Measurements from ENCODE around the gene OTULINL.

Gene OTULINL

DNA sequence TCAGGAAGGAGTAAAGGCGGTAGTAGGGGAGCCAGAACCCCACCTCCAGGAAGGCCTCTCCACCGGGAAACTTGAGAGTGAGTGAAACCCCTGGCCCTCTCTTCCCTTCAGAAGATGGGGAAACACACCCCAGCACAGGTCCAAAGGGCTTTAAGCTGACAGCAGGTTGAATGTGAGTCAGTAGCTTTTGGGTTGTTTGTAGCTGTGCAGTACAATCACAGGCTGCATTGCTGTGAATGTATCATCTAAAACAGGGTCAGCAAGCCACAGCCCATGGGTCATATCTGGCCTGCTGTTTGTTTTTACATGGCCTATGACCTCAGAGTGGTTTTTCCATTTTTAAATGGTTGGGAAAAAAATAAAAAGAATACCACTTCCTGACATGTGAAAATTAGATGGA lies 10.0 kb downstream of the OTULINL start:
- ATAC-seq (ENCODE audit: low read depth) (peak; percentile 30; the same call in 2 of the 3 replicates), DNase-seq (ENCODE audit: low spot score) (no peak)
- no peak for TF ChIP-seq CTCF (IDR thresholded peaks at IDR 0.05; ENCODE audit: poor library complexity, severe bottlenecking)
- no peak overlapping the region for H3K27ac ChIP-seq (ENCODE audit: poor library complexity, severe bottlenecking)
- no peaks in the 10 kb centered on the region for H3K36me3 ChIP-seq (ENCODE audit: low read depth)
- H3K4me1 ChIP-seq (ENCODE audit: insufficient read depth, poor library complexity, severe bottlenecking) = no peaks in the 10 kb centered on the region
- H3K4me3 ChIP-seq (ENCODE audit: severe bottlenecking) = no peak overlapping the region
- no peaks in the 10 kb centered on the region for H3K27me3 ChIP-seq (ENCODE audit: insufficient read depth, poor library complexity, severe bottlenecking)
- no peaks in the 10 kb centered on the region for H3K9me3 ChIP-seq (ENCODE audit: severe bottlenecking)

DNA sequence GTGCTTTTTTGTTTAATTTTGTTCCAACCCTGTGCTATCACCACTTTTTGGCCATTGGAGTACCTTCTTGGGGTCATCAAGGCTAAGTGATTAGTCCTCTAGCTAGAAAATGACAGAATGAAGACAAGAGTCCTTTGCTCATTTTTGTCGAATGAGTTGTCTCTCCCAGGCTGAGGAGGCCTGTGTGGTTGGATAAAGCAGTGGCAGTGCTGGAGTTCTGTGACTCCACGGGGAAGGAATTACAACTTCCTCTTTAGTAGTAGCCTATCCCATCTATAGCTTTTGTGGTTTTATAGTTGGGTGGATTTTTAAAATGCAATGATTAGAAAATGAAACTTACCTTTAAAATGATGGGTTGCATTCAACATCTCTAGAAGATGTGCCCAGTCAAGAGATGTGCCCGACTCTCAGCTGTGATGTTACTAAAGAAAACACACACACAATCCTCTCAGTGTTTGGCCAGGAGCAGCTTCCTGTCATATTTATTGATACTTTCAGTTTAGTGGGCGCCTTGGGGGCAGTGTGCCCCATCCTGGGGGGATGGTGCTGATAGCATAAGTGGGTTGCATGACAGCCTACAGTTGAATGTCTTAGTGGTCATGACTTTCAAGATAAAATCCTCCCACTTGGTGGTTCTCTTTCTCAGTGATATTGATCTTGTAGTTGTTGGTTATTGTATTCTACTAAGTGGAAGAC lies 11.9 kb downstream of the OTULINL start:
- ATAC-seq (ENCODE audit: low read depth) (peak; percentile 48; the same call in 1 of the 3 replicates), DNase-seq (ENCODE audit: low spot score) (no peak)
- Histone ChIP-seq H3K36me3 (ENCODE audit: low read depth) (no peaks in the 10 kb centered on the region), H3K27me3 (ENCODE audit: insufficient read depth, poor library complexity, severe bottlenecking) (no peaks in the 10 kb centered on the region), H3K4me1 (ENCODE audit: insufficient read depth, poor library complexity, severe bottlenecking) (no peaks in the 10 kb centered on the region), H3K9me3 (ENCODE audit: severe bottlenecking) (no peaks in the 10 kb centered on the region), H3K4me3 (ENCODE audit: severe bottlenecking) (no peak overlapping the region), H3K27ac (ENCODE audit: poor library complexity, severe bottlenecking) (no peak overlapping the region)
- TF ChIP-seq CTCF (IDR thresholded peaks at IDR 0.05; ENCODE audit: poor library complexity, severe bottlenecking) = no peak

DNA sequence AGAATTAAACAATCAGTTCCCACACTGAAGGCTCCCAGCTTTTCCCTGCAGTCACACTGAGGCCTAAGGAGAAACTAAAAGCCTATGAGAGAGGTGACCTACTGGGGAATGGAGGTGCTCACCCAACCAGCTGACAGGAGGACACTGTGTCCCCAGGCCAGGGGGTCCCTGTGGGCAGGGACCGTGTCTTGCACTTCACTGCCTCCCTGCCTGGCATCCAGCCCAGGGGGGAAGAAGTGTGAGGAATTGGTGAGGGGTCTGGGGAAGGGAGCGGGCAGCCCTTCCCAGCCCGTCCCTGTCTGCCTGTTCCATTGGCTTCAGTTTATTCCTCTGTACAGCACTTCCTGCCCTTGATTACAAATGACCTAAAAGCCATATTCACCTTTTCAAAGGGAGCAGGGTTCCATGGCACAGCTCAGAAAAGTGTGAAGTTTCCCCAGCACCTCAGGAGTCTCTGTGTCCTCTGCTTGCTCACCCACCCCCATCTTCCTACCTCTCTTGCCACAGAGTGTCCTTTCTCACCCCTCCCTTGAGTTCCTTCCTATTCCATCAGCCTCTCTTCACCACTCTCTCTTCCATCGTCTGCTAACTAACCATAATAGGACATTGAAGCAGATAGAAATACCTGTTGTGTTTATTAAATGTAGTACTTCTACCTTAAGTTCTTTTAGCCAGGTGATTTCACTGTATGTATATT lies 12.9 kb downstream of the OTULINL start:
- TF ChIP-seq CTCF (IDR thresholded peaks at IDR 0.05; ENCODE audit: poor library complexity, severe bottlenecking) = no peak
- no peak overlapping the region for H3K27ac ChIP-seq (ENCODE audit: poor library complexity, severe bottlenecking)
- no peaks in the 10 kb centered on the region for H3K9me3 ChIP-seq (ENCODE audit: severe bottlenecking)
- H3K27me3 ChIP-seq (ENCODE audit: insufficient read depth, poor library complexity, severe bottlenecking) = no peaks in the 10 kb centered on the region
- DNase-seq (ENCODE audit: low spot score) (no peak), ATAC-seq (ENCODE audit: low read depth) (no peak)
- H3K36me3 ChIP-seq (ENCODE audit: low read depth) = no peaks in the 10 kb centered on the region
- no peak overlapping the region for H3K4me3 ChIP-seq (ENCODE audit: severe bottlenecking)
- H3K4me1 ChIP-seq (ENCODE audit: insufficient read depth, poor library complexity, severe bottlenecking) = no peaks in the 10 kb centered on the region

DNA sequence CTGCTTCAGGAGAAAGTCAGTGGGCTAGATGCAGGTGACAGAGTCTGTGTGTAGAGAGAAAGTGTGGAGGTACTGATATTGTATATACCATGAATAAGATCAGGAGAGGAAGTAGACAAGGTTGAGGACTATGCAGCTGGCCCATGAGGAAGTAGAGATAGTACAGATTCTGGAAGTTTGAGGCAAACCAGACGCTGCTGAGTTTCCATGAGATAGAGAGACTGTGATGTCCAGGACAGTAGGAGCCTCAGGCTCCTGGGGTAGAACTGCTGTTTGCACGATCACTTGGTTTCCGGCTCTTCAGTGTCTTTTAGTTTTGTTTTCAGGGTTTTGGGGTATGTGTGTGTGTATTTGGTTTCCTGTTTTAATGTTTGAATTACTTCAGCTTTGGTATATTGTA lies 13.6 kb downstream of the OTULINL start:
- no peaks in the 10 kb centered on the region for H3K27me3 ChIP-seq (ENCODE audit: insufficient read depth, poor library complexity, severe bottlenecking)
- H3K4me1 ChIP-seq (ENCODE audit: insufficient read depth, poor library complexity, severe bottlenecking) = no peaks in the 10 kb centered on the region
- no peak for TF ChIP-seq CTCF (IDR thresholded peaks at IDR 0.05; ENCODE audit: poor library complexity, severe bottlenecking)
- no peaks in the 10 kb centered on the region for H3K36me3 ChIP-seq (ENCODE audit: low read depth)
- H3K4me3 ChIP-seq (ENCODE audit: severe bottlenecking) = no peak overlapping the region
- H3K27ac ChIP-seq (ENCODE audit: poor library complexity, severe bottlenecking) = no peak overlapping the region
- no peaks in the 10 kb centered on the region for H3K9me3 ChIP-seq (ENCODE audit: severe bottlenecking)
- DNase-seq (ENCODE audit: low spot score) = no peak
- ATAC-seq (ENCODE audit: low read depth) = no peak

- ATAC-seq (ENCODE audit: low read depth) = no peak
- no peaks in the 10 kb centered on the region for H3K4me1 ChIP-seq (ENCODE audit: insufficient read depth, poor library complexity, severe bottlenecking)
- no peaks in the 10 kb centered on the region for H3K27me3 ChIP-seq (ENCODE audit: insufficient read depth, poor library complexity, severe bottlenecking)
- DNase-seq (ENCODE audit: low spot score) = no peak
- no peak overlapping the region for H3K4me3 ChIP-seq (ENCODE audit: severe bottlenecking)
- no peak for TF ChIP-seq CTCF (IDR thresholded peaks at IDR 0.05; ENCODE audit: poor library complexity, severe bottlenecking)
- H3K9me3 ChIP-seq (ENCODE audit: severe bottlenecking) = no peaks in the 10 kb centered on the region
- H3K27ac ChIP-seq (ENCODE audit: poor library complexity, severe bottlenecking) = no peak overlapping the region
- no peaks in the 10 kb centered on the region for H3K36me3 ChIP-seq (ENCODE audit: low read depth)
Measured at GRCh38 chr5:14595891-14596290, 14.3 kb downstream of the OTULINL start.
